Endothelial cell of umbilical vein (primary cell): ENCODE data around the gene LRRC8A. TPM values are rescaled to one million over a fixed set of nuclear protein-coding genes. Genes with fewer than 3 reads are reported as not detected.

Experiments
- BruUV-seq: library from RNA; stranded (reverse); fragments of 400-500 nt; replicated peaks from 2 replicates; lab custom pipeline; 2021; lab: Mats Ljungman, UMichigan
- CTCF ChIA-PET: fragments of 300-600, 350-600 bp; sonication (Branson Sonifier 250); formaldehyde crosslinking; loops from one replicate; lab custom pipeline; 2021; ENCODE audit warnings: antibody characterized with exemption, inconsistent platforms; lab: Charles Lee
- POLR2A ChIA-PET: fragments of 300-600, 350-600 bp; sonication (Branson Sonifier 250); formaldehyde crosslinking; loops from one replicate; lab custom pipeline; 2021; ENCODE audit warnings: antibody characterized with exemption, inconsistent platforms; lab: Charles Lee
- DNase-seq: peaks from one replicate; pipeline ENCODE4 v3.0.0-alpha.2; 2011; ENCODE audit warnings: low read depth, low spot score
- FAIRE-seq: peaks from 2 replicates; lab custom pipeline; 2011; peaks lifted over from hg19 to GRCh38; lab: Jason Lieb, UNC
- H2AFZ ChIP-seq: 2 replicates; pipeline ENCODE4 v1.6.0; 2012; ENCODE audit warnings: low read depth, low read length, control low read depth, inconsistent platforms
- H3K27ac ChIP-seq: 2 replicates; pipeline ENCODE4 v1.5.1; 2011; ENCODE audit warnings: low read depth, mild to moderate bottlenecking, control low read depth, low read length, moderate library complexity; ENCODE audit not compliant: insufficient read depth
- H3K27me3 ChIP-seq, 2 experiments: 2 replicates each; pipeline versions ENCODE4 v1.6.0 to v1.6.1; 2011; ENCODE audit warnings: low read length in 2 of 2, mixed read lengths in 1 of 2; ENCODE audit not compliant: control insufficient read depth in 2 of 2, insufficient read depth in 2 of 2
- H3K36me3 ChIP-seq, 2 experiments: 2 replicates in 1 of 2; 3 replicates in 1 of 2; pipeline ENCODE4 v1.5.1; 2011; ENCODE audit warnings: low read length in 2 of 2, mild to moderate bottlenecking in 1 of 2, moderate library complexity in 1 of 2; ENCODE audit not compliant: control insufficient read depth in 2 of 2, insufficient read depth in 2 of 2; ENCODE audit errors: extremely low read depth in 1 of 2
- H3K4me1 ChIP-seq: 3 replicates; pipeline ENCODE4 v1.5.1; 2011; ENCODE audit warnings: mild to moderate bottlenecking, low read length; ENCODE audit not compliant: control insufficient read depth, insufficient read depth; ENCODE audit errors: extremely low read depth
- H3K4me2 ChIP-seq: 2 replicates; pipeline ENCODE4 v1.6.1; 2011; ENCODE audit warnings: low read length, control low read depth, mixed read lengths; ENCODE audit not compliant: insufficient read depth
- H3K4me3 ChIP-seq, 3 experiments: fragments of 200-600 bp in 1 of 3; sonication (generic), shearing (Covaris generic) in 1 of 3; replicated peaks in 1 of 3; 2 replicates each; pipeline ENCODE4 v1.5.1; 2011 to 2016; ENCODE audit warnings: control low read depth in 3 of 3, low read length in 3 of 3, mild to moderate bottlenecking in 2 of 3, inconsistent platforms in 1 of 3, low read depth in 1 of 3, moderate library complexity in 1 of 3; ENCODE audit not compliant: insufficient read depth in 1 of 3
- H3K79me2 ChIP-seq: 2 replicates; pipeline ENCODE4 v1.6.0; 2012; ENCODE audit warnings: low read length, inconsistent platforms; ENCODE audit not compliant: control insufficient read depth, insufficient read depth
- H3K9ac ChIP-seq: replicated peaks from 2 replicates; pipeline ENCODE3; 2011; ENCODE audit warnings: low read length, control low read depth; ENCODE audit not compliant: insufficient read depth; ENCODE audit errors: extremely low read depth
- H3K9me1 ChIP-seq: replicated peaks from 3 replicates; pipeline ENCODE4 v1.6.0; 2011; ENCODE audit warnings: mild to moderate bottlenecking, low read length; ENCODE audit not compliant: control insufficient read depth, insufficient read depth; ENCODE audit errors: extremely low read depth
- H3K9me3 ChIP-seq: replicated peaks from 2 replicates; pipeline ENCODE4 v1.5.1; 2012; ENCODE audit warnings: low read length, inconsistent platforms; ENCODE audit not compliant: control insufficient read depth, insufficient read depth
- H4K20me1 ChIP-seq: replicated peaks from 2 replicates; pipeline ENCODE3; 2011; ENCODE audit warnings: mild to moderate bottlenecking, low read length; ENCODE audit not compliant: control insufficient read depth, insufficient read depth; ENCODE audit errors: extremely low read depth
- EZH2 ChIP-seq: IDR thresholded peaks from 2 replicates; pipeline ENCODE4 v1.6.1; 2012; ENCODE audit warnings: borderline replicate concordance, low read depth, mild to moderate bottlenecking, moderate library complexity, low read length, inconsistent platforms; ENCODE audit not compliant: severe bottlenecking
- FOS ChIP-seq: IDR thresholded peaks from 2 replicates; pipeline ENCODE4 v1.6.1; 2011; ENCODE audit warnings: mild to moderate bottlenecking, low read length, moderate library complexity, borderline replicate concordance; ENCODE audit not compliant: insufficient read depth
- GATA2 ChIP-seq: IDR thresholded peaks from 2 replicates; pipeline ENCODE4 v1.7.0; 2011; ENCODE audit warnings: low read depth, mild to moderate bottlenecking, moderate library complexity, mixed read lengths, low read length; ENCODE audit not compliant: insufficient read length, insufficient read depth
- JUN ChIP-seq: IDR thresholded peaks from 2 replicates; pipeline ENCODE4 v1.6.1; 2011; ENCODE audit warnings: borderline replicate concordance, low read depth; ENCODE audit not compliant: insufficient read length, insufficient read depth
- MYC ChIP-seq: IDR thresholded peaks from one replicate; pipeline ENCODE4 v1.6.1; 2011; ENCODE audit warnings: mild to moderate bottlenecking, low read depth, low read length
- POLR2A ChIP-seq: IDR thresholded peaks from 2 replicates; pipeline ENCODE4 v1.6.1; 2012; ENCODE audit warnings: low read depth, mild to moderate bottlenecking, control low read depth, low read length
- POLR2AphosphoS5 ChIP-seq: IDR thresholded peaks from 2 replicates; pipeline ENCODE4 v1.6.1; 2012; ENCODE audit warnings: low read depth, mild to moderate bottlenecking, control low read depth, low read length, moderate library complexity; ENCODE audit not compliant: insufficient read depth
- dilution Hi-C: fragments of 300-500 bp; cut with MboI; formaldehyde crosslinking; loops from one replicate; pipeline ENCODE4 v1.15.0; 2019; ENCODE audit warnings: low sequenced_read_pairs; ENCODE audit not compliant: extremely low pct_ligation_motif_present
- intact Hi-C: fragments of 100-400 bp; cut with micrococcal nuclease; formaldehyde crosslinking; loops from one replicate; pipeline ENCODE4 v1.10.0; 2022
- polyA plus RNA-seq, 4 experiments: library from polyadenylated mRNA; depleted of rRNA in 3 of 4; stranded (reverse) in 3 of 4; unstranded in 1 of 4; fragments of >200 nt; gene quantifications; 2 replicates each; pipeline versions ENCODE4 v1.2.1 to v1.2.3, GENCODE V29; 2011 to 2012; ENCODE audit warnings: missing spikeins in 1 of 4
- total RNA-seq: library from RNA; stranded (reverse); gene quantifications from 2 replicates; pipeline ENCODE4 v1.2.3, GENCODE V29; 2021
- TF ChIP-seq, protein P1 (sequence below): IDR thresholded peaks from 2 replicates; pipeline ENCODE4 v1.6.1; 2011; ENCODE audit not compliant: insufficient read depth, insufficient read length
- TF ChIP-seq, protein P2 (sequence below), 2 donors: IDR thresholded peaks; 1 replicate in 1 of 2; 2 replicates in 1 of 2; pipeline ENCODE4 v1.5.1; 2011; ENCODE audit warnings: low read length in 2 of 2, mild to moderate bottlenecking in 2 of 2, moderate library complexity in 2 of 2, control low read depth in 1 of 2, inconsistent platforms in 1 of 2, low read depth in 1 of 2; ENCODE audit not compliant: insufficient read depth in 1 of 2; ENCODE audit errors: extremely low read depth in 1 of 2

LRRC8A gene
- total and polyA plus RNA-seq, 2 donors (not counting 3 experiments of a cell fraction or from before 2014, with no cell fraction given) = 99.6 to 129 TPM

GRCh38 chr9:128908372-128908771 lies 26.4 kb downstream of the LRRC8A start:
- dilution Hi-C loops = no loop called here
- no peak for FAIRE-seq
- Histone ChIP-seq H3K4me1 (peaks cover 31% of the 10 kb centered on the region), H3K4me3 (no peak overlapping the region), H3K36me3 (peaks cover 17 to 42% of the 10 kb centered on the region in 2 experiments), H3K9me3 (no peaks in the 10 kb centered on the region), H3K4me2 (no peak overlapping the region), H3K27me3 (no peaks in the 10 kb centered on the region), H3K9me1 (no peaks in the 10 kb centered on the region), H3K27ac (no peak overlapping the region), H3K9ac (no peak overlapping the region), H3K79me2 (peaks cover 75% of the 10 kb centered on the region), H2AFZ (no peak overlapping the region), H4K20me1 (no peaks in the 10 kb centered on the region)
- no TSS peak for BruUV-seq
- intact Hi-C loops = no loop called here
- no peak for DNase-seq
- POLR2A ChIA-PET = interaction anchor here (0.7 kb wide), 1 partner anchor 25 kb away, joined by 3 read pairs; no protein-coding TSS in a partner anchor
- no peak for TF ChIP-seq POLR2AphosphoS5
- TF ChIP-seq, protein P1, sequence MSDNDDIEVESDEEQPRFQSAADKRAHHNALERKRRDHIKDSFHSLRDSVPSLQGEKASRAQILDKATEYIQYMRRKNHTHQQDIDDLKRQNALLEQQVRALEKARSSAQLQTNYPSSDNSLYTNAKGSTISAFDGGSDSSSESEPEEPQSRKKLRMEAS = no peak
- CTCF ChIA-PET = no interaction called here

- dilution Hi-C loops (no loop called here), intact Hi-C loops (no loop called here)
- Histone ChIP-seq H3K27me3 (no peaks in the 10 kb centered on the region), H3K9ac (no peak overlapping the region), H3K9me3 (no peaks in the 10 kb centered on the region), H3K9me1 (no peaks in the 10 kb centered on the region), H2AFZ (no peak overlapping the region), H3K79me2 (peaks cover 83% of the 10 kb centered on the region), H3K27ac (no peak overlapping the region), H3K4me3 (no peak overlapping the region), H3K36me3 (peaks cover 17 to 45% of the 10 kb centered on the region in 2 experiments), H4K20me1 (no peaks in the 10 kb centered on the region), H3K4me1 (peaks cover 44% of the 10 kb centered on the region), H3K4me2 (no peak overlapping the region)
- FAIRE-seq (no peak), DNase-seq (no peak)
- TF ChIP-seq POLR2A = no peak
- no peak for TF ChIP-seq MYC
- TF ChIP-seq, protein P1 = no peak
- TF ChIP-seq JUN = no peak
- no peak for TF ChIP-seq POLR2AphosphoS5
- TF ChIP-seq GATA2 = no peak
- no peak for TF ChIP-seq EZH2
- no peak for TF ChIP-seq FOS
- TF ChIP-seq, protein P2, sequence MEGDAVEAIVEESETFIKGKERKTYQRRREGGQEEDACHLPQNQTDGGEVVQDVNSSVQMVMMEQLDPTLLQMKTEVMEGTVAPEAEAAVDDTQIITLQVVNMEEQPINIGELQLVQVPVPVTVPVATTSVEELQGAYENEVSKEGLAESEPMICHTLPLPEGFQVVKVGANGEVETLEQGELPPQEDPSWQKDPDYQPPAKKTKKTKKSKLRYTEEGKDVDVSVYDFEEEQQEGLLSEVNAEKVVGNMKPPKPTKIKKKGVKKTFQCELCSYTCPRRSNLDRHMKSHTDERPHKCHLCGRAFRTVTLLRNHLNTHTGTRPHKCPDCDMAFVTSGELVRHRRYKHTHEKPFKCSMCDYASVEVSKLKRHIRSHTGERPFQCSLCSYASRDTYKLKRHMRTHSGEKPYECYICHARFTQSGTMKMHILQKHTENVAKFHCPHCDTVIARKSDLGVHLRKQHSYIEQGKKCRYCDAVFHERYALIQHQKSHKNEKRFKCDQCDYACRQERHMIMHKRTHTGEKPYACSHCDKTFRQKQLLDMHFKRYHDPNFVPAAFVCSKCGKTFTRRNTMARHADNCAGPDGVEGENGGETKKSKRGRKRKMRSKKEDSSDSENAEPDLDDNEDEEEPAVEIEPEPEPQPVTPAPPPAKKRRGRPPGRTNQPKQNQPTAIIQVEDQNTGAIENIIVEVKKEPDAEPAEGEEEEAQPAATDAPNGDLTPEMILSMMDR (IDR thresholded peaks at IDR 0.05; ENCODE audit: extremely low read depth in 1 of 2, insufficient read depth in 1 of 2, low read depth in 1 of 2, low read length in 2 of 2) = no peak
- POLR2A ChIA-PET = no interaction called here
- CTCF ChIA-PET = interaction anchor here (1.0 to 2.6 kb wide), 2 partner anchors 18 to 47 kb away, joined by 3 to 7 read pairs; no protein-coding TSS in a partner anchor
- no TSS peak for BruUV-seq
Observed at GRCh38 chr9:128909859-128910258, 27.9 kb downstream of the LRRC8A start.
